Transverse colon (tissue), 4 donors: ENCODE measurements around the gene ZNF524. TPM values are rescaled to one million over a fixed set of nuclear protein-coding genes. Genes with fewer than 3 reads are reported as not detected.
"Not testable (repeated sequence)": the region's sequence is repeated elsewhere in the genome, so short reads cannot be mapped to it uniquely, and the experiment has no call there.

Source experiments
- DNase-seq: peaks from one replicate; pipeline ENCODE4 v3.0.0-alpha.2; 2019
- H3K27ac ChIP-seq, 4 donors: fragments of 200-600 bp; sonication (generic); 2 replicates each; pipeline ENCODE4 v1.5.1; 2016 to 2018; ENCODE audit warnings: inconsistent platforms in 4 of 4
- H3K27me3 ChIP-seq: fragments of 200-600 bp; sonication (generic); 2 replicates; pipeline ENCODE4 v1.5.1; 2017; ENCODE audit warnings: inconsistent platforms
- H3K36me3 ChIP-seq, 4 donors: fragments of 200-600 bp; sonication (generic); 2 replicates each; pipeline ENCODE4 v1.5.1; 2017 to 2019; ENCODE audit warnings: inconsistent platforms in 4 of 4
- H3K4me1 ChIP-seq, 4 donors: fragments of 200-600 bp; sonication (generic); 2 replicates each; pipeline ENCODE4 v1.5.1; 2017 to 2020; ENCODE audit warnings: inconsistent platforms in 4 of 4
- H3K4me3 ChIP-seq, 4 donors: fragments of 200-600 bp; sonication (generic); 1 replicate in 1 of 4; 2 replicates in 3 of 4; pipeline versions ENCODE4 v1.5.1 to v1.6.1; 2017 to 2019; ENCODE audit warnings: inconsistent platforms in 4 of 4
- H3K9me3 ChIP-seq, 2 donors: fragments of 200-600 bp; sonication (generic); 2 replicates each; pipeline ENCODE4 v1.5.1; 2017 to 2019; ENCODE audit warnings: inconsistent platforms in 2 of 2
- EP300 ChIP-seq: sonication (generic); formaldehyde crosslinking; IDR thresholded peaks from one replicate; pipeline ENCODE4 v1.6.1; 2017; ENCODE audit warnings: antibody characterized with exemption, low read depth
- POLR2A ChIP-seq: fragments of 450-650 bp; IDR thresholded peaks from one replicate; pipeline ENCODE4 v1.6.1; 2016; ENCODE audit warnings: antibody characterized with exemption, mild to moderate bottlenecking, moderate library complexity
- POLR2AphosphoS5 ChIP-seq, 3 donors: sonication (generic); formaldehyde crosslinking; IDR thresholded peaks; one replicate each; pipeline ENCODE4 v1.6.1; 2016; ENCODE audit warnings: antibody characterized with exemption in 3 of 3
- whole genome bisulfite sequencing, 2 donors: methylation state at CpG; one replicate each; pipeline ENCODE4 v1.1.5; 2018; ENCODE audit warnings: low coverage in 1 of 2; 5-methylcytosine and 5-hydroxymethylcytosine counted together
- in situ Hi-C, 4 donors: fragments of 200-750 bp; cut with MboI; loops; one replicate each; pipeline versions ENCODE4 v1.15.0 to v1.15.1; 2017; ENCODE audit warnings: low sequenced_read_pairs in 3 of 4, low pct_ligation_motif_present in 1 of 4, low pct_unique_long_range_greater_than_20kb in 1 of 4
- intact Hi-C: fragments of 100-400 bp; cut with DNase I; formaldehyde crosslinking; loops from one replicate; pipeline ENCODE4 v1.15.1; 2023; ENCODE audit warnings: low total_unique reads
- total RNA-seq, 4 donors: library from RNA; depleted of rRNA; stranded (reverse); fragments of >200 nt; gene quantifications; one replicate each; pipeline ENCODE4 v1.1.0, GENCODE V29; 2016
- TF ChIP-seq, protein P1 (sequence below), 5 experiments: fragments of 200-600 bp in 3 of 5; fragments of 450-650 bp in 2 of 5; sonication (generic) in 3 of 5; IDR thresholded peaks; 1 replicate in 2 of 5; 2 replicates in 3 of 5; pipeline ENCODE4 v1.5.1; 2016 to 2017; ENCODE audit warnings: antibody characterized with exemption in 5 of 5, inconsistent platforms in 3 of 5, mild to moderate bottlenecking in 2 of 5, moderate library complexity in 1 of 5

ZNF524 gene
- total RNA-seq, 4 donors from 2014 or later = 17.7 to 51.1 (median 37.9) TPM

DNA sequence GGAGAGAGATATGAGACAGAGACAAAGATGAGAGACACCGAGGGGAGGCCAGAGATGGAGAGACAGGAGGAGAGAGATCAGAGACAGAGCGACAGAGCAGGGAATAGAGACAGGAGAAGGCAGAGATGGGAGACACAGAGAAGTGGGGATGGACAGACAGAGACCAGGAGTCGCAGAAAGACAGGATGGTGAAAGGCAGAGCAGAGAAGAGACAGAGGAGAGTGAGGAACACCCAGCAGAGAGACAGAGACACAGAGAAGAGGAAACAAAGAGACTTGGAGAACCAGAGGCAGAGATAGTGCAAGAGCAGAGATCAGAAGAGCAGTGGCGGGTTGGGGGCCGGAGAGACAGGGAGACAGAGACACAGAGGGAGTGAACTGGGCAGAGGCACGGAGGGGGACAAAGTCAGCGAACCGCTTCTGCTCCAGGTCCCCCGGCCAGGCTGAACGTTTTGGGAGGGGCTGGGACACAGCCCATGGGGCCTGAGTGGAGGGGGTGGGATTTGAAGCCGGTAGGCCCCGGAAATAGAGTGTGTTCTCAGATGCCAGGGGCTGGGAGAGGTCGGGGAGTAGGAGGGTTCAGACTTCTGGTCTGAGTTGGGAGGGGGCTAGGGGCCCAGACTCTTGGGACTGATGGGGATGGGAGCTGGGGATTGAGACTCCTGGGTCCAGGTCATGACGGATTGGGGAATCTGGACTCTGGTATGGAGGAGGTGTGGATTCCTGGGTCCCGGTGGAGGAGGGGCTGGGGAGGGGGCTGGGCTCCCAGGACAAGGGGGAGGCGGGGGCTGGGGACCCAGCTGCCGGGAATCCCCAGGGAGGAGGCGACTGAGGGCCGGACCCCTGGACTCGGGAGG is 20.1 kb upstream of the ZNF524 start:
- peaks cover 0 to 6% (median 0%) of the 10 kb centered on the region in 4 donors for H3K36me3 ChIP-seq
- no peak for DNase-seq
- WGBS, 2 donors = 9 to 27% methylated on average over 5 to 20 of the region's 20 CpGs
- peak overlapping the region; percentile 86 to 94 (median 90) for H3K27ac ChIP-seq
- H3K4me1 ChIP-seq = peaks cover 0 to 25% (median 17%) of the 10 kb centered on the region in 4 donors
- peak overlapping the region; percentile 71 to 95 (median 86) for H3K4me3 ChIP-seq
- in situ Hi-C loops = no loop called here
- TF ChIP-seq, protein P1, sequence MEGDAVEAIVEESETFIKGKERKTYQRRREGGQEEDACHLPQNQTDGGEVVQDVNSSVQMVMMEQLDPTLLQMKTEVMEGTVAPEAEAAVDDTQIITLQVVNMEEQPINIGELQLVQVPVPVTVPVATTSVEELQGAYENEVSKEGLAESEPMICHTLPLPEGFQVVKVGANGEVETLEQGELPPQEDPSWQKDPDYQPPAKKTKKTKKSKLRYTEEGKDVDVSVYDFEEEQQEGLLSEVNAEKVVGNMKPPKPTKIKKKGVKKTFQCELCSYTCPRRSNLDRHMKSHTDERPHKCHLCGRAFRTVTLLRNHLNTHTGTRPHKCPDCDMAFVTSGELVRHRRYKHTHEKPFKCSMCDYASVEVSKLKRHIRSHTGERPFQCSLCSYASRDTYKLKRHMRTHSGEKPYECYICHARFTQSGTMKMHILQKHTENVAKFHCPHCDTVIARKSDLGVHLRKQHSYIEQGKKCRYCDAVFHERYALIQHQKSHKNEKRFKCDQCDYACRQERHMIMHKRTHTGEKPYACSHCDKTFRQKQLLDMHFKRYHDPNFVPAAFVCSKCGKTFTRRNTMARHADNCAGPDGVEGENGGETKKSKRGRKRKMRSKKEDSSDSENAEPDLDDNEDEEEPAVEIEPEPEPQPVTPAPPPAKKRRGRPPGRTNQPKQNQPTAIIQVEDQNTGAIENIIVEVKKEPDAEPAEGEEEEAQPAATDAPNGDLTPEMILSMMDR (IDR thresholded peaks at IDR 0.05) = no peak
- TF ChIP-seq POLR2AphosphoS5 (IDR thresholded peaks at IDR 0.05) = no peak
- intact Hi-C loops = loop anchor here (2.0 to 10.0 kb wide), 2 partner anchors 63 to 65 kb away; partner anchors contain the start of gene ZNF581
- H3K9me3 ChIP-seq = no peaks in the 10 kb centered on the region
- H3K27me3 ChIP-seq = no peaks in the 10 kb centered on the region

DNA sequence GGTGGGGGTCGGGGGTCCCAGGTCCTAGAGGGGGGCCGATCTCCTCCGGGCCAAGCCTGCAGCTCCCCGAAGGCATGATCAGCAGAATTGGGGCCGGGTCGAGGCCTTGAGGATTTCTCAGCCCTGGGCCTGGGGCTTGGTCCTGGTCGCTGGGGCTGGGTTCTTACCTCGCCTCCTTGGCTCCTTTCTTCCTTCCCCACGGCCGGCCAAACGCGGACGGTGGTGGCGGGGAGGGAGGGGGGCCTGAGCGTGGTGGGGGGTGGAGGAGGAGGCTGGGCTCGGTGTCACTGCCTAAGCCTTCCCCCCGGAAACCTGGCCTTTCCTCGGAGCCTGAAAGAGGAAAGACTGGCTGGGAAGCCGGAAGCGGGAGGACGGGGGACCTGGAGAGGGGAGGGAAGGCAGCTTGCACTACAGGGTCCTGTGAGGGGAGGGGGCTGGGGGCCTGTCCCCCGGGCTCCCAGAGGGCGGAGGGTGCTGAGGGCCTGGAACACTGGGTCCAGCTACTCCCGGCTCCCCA is 19.4 kb upstream of the ZNF524 start, which contains the start of gene ZNF579:
Gene ZNF579 (minus strand): TSS at position 221 of the 517 bp plus-strand sequence. CDS start 1,209 bp downstream, outside the sequence.
- Histone ChIP-seq H3K9me3 (no peaks in the 10 kb centered on the region), H3K27me3 (peaks cover under 1% of the 10 kb centered on the region), H3K36me3 (peaks cover 0 to 6% (median 0%) of the 10 kb centered on the region in 4 donors), H3K4me1 (peaks cover 0 to 28% (median 21%) of the 10 kb centered on the region in 4 donors), H3K27ac (peak within 1 kb of the TSS; percentile 86 to 94 (median 90)), H3K4me3 (peak within 1 kb of the TSS; percentile 71 to 95 (median 86))
- TF ChIP-seq POLR2AphosphoS5 (IDR thresholded peaks at IDR 0.05) (peak in 1 of 3 donors; percentile 35), EP300 (no peak)
- WGBS, 2 donors = 2% methylated on average over 19 of the region's 24 CpGs; no CpG with 5 or more reads in 1 of the 2 donors
- DNase-seq = peak; percentile 90
- in situ Hi-C loops (no loop called here), intact Hi-C loops (loop anchor here (2.0 to 10.0 kb wide), 2 partner anchors 62 to 66 kb away; partner anchors contain the start of gene ZNF581)

DNA sequence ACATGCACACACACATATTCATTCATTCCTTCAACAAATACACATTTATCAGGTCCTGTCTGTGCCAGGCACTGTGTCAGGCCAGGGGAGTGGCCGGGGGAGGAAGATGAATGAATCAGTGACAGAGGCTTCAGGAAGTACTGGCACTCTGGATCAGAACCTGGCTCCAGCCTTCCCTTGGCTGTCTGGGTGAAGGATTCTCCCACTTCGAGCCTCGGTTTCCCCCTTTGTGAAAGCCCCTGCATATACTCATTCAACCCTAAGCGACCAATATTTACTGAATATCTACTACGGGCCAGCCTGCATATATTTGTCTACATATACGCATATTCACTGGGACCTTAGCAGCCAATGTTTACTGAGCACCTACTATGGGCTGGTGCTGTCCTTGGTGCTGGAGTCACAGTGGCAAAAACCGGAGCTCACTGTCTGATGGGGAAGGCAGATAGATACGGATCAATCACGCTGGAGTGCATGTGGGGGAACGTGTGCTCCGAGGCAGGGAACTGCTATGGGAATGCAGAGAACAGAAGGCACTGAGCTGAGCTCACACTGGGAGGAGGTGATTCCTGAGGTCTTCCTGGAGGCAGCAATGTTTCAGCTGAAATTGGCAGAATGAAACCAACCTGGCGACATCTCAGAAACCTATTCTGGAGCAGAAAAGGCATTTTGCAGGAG is 18.8 kb upstream of the ZNF524 start:
- peaks cover 5% of the 10 kb centered on the region for H3K27me3 ChIP-seq
- intact Hi-C loops = loop anchor here (2.0 to 10.0 kb wide), 2 partner anchors 62 to 66 kb away; partner anchors contain the start of gene ZNF581
- no peak for DNase-seq

DNA sequence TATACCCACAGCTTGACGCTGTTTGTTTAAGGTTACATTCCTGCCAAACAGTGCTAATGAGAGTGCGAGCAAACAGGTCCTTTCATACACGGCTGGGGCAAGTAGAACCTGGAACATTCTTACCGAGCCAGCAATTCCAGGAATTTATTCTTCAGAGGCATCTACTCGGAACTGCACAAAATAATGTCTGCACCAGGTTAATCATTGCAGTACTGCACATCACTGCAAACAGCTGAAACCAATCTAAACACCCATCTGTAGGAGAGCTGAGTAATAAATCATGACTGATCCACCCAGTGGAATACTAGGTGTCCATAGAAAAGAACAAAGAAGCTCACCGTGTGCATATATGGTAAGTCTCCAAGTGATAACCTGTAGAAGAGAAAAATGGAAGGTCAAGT is 18.3 kb upstream of the ZNF524 start:
- in situ Hi-C loops (no loop called here), intact Hi-C loops (loop anchor here (2.0 to 10.0 kb wide), 2 partner anchors 61 to 67 kb away; partner anchors contain the start of gene ZNF581)
- no peak for DNase-seq
- H3K4me3 ChIP-seq = no peak overlapping the region
- H3K27ac ChIP-seq = no peak overlapping the region
- peaks cover 0 to 6% (median 0%) of the 10 kb centered on the region in 4 donors for H3K36me3 ChIP-seq
- 14 to 19% methylated on average over 2 to 6 of the region's 6 CpGs for WGBS, 2 donors
- H3K27me3 ChIP-seq = peaks cover 5% of the 10 kb centered on the region
- no peak for TF ChIP-seq POLR2A
- H3K4me1 ChIP-seq = peaks cover 6 to 40% (median 32%) of the 10 kb centered on the region in 4 donors
- no peaks in the 10 kb centered on the region for H3K9me3 ChIP-seq

More for the DNA sequence above, 18.8 kb upstream of the ZNF524 start:
- Histone ChIP-seq H3K36me3 (peaks cover 0 to 6% (median 0%) of the 10 kb centered on the region in 4 donors), H3K4me3 (peak overlapping the region; percentile 71 to 95 (median 86)), H3K4me1 (peaks cover 4 to 34% (median 27%) of the 10 kb centered on the region in 4 donors), H3K27ac (peak overlapping the region; percentile 86 to 94 (median 90)), H3K9me3 (no peaks in the 10 kb centered on the region)
- TF ChIP-seq EP300 (no peak), POLR2AphosphoS5 (IDR thresholded peaks at IDR 0.05) (no peak), POLR2A (no peak)
- TF ChIP-seq, protein P1 (IDR thresholded peaks at IDR 0.05) = no peak
- 31 to 33% methylated on average over 3 to 12 of the region's 12 CpGs for WGBS, 2 donors
- in situ Hi-C loops = no loop called here

DNA sequence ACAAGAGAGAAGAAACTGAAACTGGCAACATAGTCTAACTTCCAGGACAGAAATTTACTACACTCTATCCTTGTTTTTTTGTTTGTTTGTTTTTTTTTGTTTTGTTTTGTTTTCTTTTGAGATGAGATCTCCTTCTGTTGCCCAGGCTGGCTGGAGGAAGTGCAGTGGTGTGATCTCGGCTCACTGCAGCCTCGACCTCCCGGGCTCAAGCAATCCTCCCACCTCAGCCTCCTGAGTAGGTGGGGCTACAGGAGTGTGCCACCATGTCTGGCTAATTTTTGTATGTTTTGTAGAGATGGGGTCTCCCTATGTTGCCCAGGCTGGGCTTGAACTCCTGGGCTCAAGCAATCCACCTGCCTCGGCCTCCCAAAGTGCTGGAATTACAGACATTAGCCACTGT is 17.8 kb upstream of the ZNF524 start:
- H3K27me3 ChIP-seq, H3K9me3 ChIP-seq, H3K4me3 ChIP-seq, in situ Hi-C loops, H3K36me3 ChIP-seq, DNase-seq, H3K27ac ChIP-seq: not testable (repeated sequence)
- peaks cover 8 to 44% (median 36%) of the 10 kb centered on the region in 4 donors for H3K4me1 ChIP-seq
- intact Hi-C loops = loop anchor here (10.0 kb wide), 1 partner anchor 67 kb away; no protein-coding TSS in a partner anchor
- 60 to 67% methylated on average over 1 to 4 of the region's 4 CpGs for WGBS, 2 donors

DNA sequence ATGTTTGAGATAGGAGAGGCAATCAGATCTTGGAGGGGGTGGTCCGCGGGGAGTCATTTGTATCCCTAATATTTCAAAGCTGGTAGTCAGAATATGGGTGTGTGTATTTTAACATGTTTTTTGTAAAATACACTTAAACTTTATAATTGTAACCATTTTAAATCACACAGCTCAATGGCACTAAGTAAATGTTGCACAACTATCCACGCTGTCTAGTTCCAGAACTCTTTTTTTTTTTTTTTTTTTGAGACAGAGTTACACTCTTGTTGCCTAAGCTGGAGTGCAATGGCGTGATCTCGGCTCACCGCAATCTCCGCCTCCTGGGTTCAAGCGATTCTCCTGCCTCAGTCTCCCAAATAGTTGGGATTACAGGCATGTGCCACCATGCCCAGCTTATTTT is 16.2 kb upstream of the ZNF524 start:
- H3K27ac ChIP-seq, in situ Hi-C loops, H3K36me3 ChIP-seq, H3K4me3 ChIP-seq, H3K27me3 ChIP-seq, DNase-seq, H3K9me3 ChIP-seq: not testable (repeated sequence)
- intact Hi-C loops = loop anchor here (10.0 kb wide), 1 partner anchor 69 kb away; no protein-coding TSS in a partner anchor
- WGBS, 2 donors = 87 to 90% methylated on average over 7 to 8 of the region's 8 CpGs
- H3K4me1 ChIP-seq = peaks cover 8 to 50% (median 41%) of the 10 kb centered on the region in 4 donors
